ENCODE results near the gene PCSK5.

The PCSK5 gene

DNA sequence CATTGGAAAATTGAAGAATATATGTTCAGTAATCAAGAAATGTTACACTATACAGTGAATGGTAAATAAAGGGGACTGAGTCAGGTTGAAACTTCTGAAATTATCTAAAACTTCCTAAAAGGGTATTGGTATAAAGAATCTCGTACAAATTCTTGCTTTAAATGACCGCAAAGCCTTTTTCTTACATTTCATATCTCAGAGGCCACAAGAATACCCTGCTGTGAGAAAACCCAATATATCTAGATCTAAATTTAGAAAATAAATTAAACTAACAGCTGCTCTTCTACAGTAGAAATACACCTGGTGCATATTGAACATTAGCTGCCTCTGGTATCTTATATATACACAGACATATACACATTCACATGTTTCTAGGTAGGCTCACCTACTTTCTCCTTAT, 221.7 kb downstream of the PCSK5 start:
- Mint-ChIP-seq H3K27ac (no peak overlapping the region), H3K36me3 (no peaks in the 10 kb centered on the region), H3K9me3 (no peaks in the 10 kb centered on the region), H3K4me1 (no peaks in the 10 kb centered on the region), H3K4me3 (no peak overlapping the region)
- DNase-seq (ENCODE audit: low spot score in 2 of 2) (no peak), ATAC-seq (no peak)

DNA sequence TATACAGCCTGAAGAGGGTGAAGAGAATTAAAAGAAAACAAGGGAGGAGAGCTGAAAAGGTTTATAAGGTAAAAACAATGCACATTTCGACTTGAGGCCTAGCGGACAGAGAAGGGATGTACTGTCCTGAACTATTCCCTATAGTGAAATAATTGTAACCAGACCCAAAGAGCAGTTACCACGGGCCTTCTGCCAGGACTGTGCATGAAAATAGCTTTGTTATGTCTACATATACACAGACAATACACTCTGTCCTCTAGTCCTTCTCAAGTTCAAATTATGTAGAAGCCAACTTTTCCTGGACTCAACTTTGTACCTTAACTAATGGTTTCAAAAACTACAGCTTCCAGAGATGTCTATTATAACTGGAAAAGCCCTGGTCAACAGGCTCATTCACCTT, 223.7 kb downstream of the PCSK5 start:
- DNase-seq (ENCODE audit: low spot score in 2 of 2): no peak
- no peak overlapping the region for H3K27ac Mint-ChIP-seq
- no peaks in the 10 kb centered on the region for H3K9me3 Mint-ChIP-seq
- no peaks in the 10 kb centered on the region for H3K36me3 Mint-ChIP-seq
- ATAC-seq: no peak
- H3K4me3 Mint-ChIP-seq: no peak overlapping the region
- no peaks in the 10 kb centered on the region for H3K4me1 Mint-ChIP-seq

GRCh38 chr9:76115396-76115795, 224.9 kb downstream of the PCSK5 start:
- Mint-ChIP-seq H3K9me3 (no peaks in the 10 kb centered on the region), H3K27ac (no peak overlapping the region)
- no peak for ATAC-seq

DNA sequence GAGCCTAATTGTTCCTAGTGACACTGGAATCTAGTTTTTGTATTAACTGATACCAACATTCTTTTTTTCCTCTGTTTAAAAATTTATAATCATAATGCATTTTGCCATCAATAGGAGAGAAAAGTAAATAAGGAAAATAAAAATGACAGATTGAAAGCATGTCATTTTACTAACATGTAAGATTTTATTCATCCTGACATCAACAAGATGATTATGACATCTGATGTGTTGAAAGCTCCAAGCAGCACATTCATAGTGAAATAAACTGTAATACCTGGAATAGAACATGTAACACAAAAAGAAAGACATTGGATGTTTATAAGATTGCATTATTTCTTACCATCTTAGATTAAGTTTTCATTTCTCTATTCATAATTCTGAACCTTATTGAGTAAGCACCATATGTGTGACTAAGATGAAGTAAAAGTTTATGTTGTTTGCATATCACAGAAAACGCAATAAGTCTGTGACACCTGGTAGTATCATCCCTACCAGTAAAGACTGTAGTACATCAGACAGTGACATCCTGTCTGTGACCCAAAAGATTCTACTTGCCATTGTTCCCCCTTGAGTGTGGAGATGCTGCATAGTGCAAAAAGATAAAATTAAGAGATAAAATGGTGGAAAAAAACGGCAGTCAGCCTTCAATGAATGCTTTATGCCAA, 225.6 kb downstream of the PCSK5 start:
- no peaks in the 10 kb centered on the region for H3K4me1 Mint-ChIP-seq
- ATAC-seq: peak; percentile 82
- H3K4me3 Mint-ChIP-seq: no peak overlapping the region
- H3K36me3 Mint-ChIP-seq: no peaks in the 10 kb centered on the region
- no peaks in the 10 kb centered on the region for H3K9me3 Mint-ChIP-seq
- DNase-seq (ENCODE audit: low spot score in 2 of 2): no peak
- H3K27ac Mint-ChIP-seq: no peak overlapping the region

More at GRCh38 chr9:76115396-76115795, 224.9 kb downstream of the PCSK5 start:
- Mint-ChIP-seq H3K36me3 (no peaks in the 10 kb centered on the region), H3K4me1 (no peaks in the 10 kb centered on the region), H3K4me3 (no peak overlapping the region)
- no peak for DNase-seq (ENCODE audit: low spot score in 2 of 2)

- Mint-ChIP-seq H3K4me3 (no peak overlapping the region), H3K9me3 (no peaks in the 10 kb centered on the region), H3K36me3 (no peaks in the 10 kb centered on the region), H3K4me1 (no peaks in the 10 kb centered on the region), H3K27ac (no peak overlapping the region)
- DNase-seq (ENCODE audit: low spot score in 2 of 2) (no peak), ATAC-seq (peak; percentile 44)
These were observed 226.4 kb downstream of the PCSK5 start for GRCh38 chr9:76116913-76117312.

GRCh38 chr9:76127637-76128036, 237.2 kb downstream of the PCSK5 start:
- ATAC-seq: no peak
- Mint-ChIP-seq H3K36me3 (no peaks in the 10 kb centered on the region), H3K9me3 (no peaks in the 10 kb centered on the region), H3K4me3 (no peak overlapping the region), H3K4me1 (no peaks in the 10 kb centered on the region), H3K27ac (no peak overlapping the region)
- no peak for DNase-seq (ENCODE audit: low spot score in 2 of 2)

- H3K4me1 Mint-ChIP-seq: no peaks in the 10 kb centered on the region
- H3K4me3 Mint-ChIP-seq: no peak overlapping the region
- no peak for ATAC-seq
- H3K27ac Mint-ChIP-seq: no peak overlapping the region
- DNase-seq (ENCODE audit: low spot score in 2 of 2): no peak
- H3K36me3 Mint-ChIP-seq: peaks cover 4% of the 10 kb centered on the region
- H3K9me3 Mint-ChIP-seq: no peaks in the 10 kb centered on the region
These were observed 245.4 kb downstream of the PCSK5 start for GRCh38 chr9:76135902-76136301.

GRCh38 chr9:76136986-76137385, 246.5 kb downstream of the PCSK5 start:
- DNase-seq (ENCODE audit: low spot score in 2 of 2): no peak
- H3K4me3 Mint-ChIP-seq: no peak overlapping the region
- no peaks in the 10 kb centered on the region for H3K9me3 Mint-ChIP-seq
- no peak overlapping the region for H3K27ac Mint-ChIP-seq
- no peaks in the 10 kb centered on the region for H3K4me1 Mint-ChIP-seq
- H3K36me3 Mint-ChIP-seq: peaks cover 4% of the 10 kb centered on the region
- peak; percentile 74 for ATAC-seq

- Mint-ChIP-seq H3K27ac (no peak overlapping the region), H3K4me1 (no peaks in the 10 kb centered on the region), H3K36me3 (peaks cover 4% of the 10 kb centered on the region), H3K9me3 (no peaks in the 10 kb centered on the region), H3K4me3 (no peak overlapping the region)
- no peak for ATAC-seq
- DNase-seq (ENCODE audit: low spot score in 2 of 2): no peak
These were observed 247.5 kb downstream of the PCSK5 start for GRCh38 chr9:76137931-76138330.

DNA sequence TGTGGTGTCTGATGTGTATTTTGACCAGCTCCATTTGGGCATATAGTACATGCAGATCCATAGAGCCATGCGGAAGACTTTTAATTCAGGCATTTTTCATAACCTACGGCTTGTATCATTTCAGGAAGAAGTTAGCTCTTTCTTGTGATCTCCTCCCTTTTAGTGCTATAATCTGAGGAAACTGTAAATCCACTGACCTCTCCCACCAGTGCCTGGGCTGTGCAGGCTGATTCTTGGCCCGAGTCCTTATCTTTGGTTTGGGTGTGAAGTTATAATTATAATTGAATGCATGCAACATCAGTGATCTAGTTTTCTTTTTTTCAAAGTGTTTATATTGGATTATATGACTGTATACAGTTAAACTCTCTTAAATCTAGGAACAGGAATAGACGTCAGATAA, 247.9 kb downstream of the PCSK5 start:
- Mint-ChIP-seq H3K4me1 (no peaks in the 10 kb centered on the region), H3K27ac (no peak overlapping the region)

GRCh38 chr9:76143834-76144233, 253.4 kb downstream of the PCSK5 start:
- no peak for DNase-seq (ENCODE audit: low spot score in 2 of 2)

More for the DNA sequence above, 247.9 kb downstream of the PCSK5 start:
- ATAC-seq: no peak
- H3K9me3 Mint-ChIP-seq: no peaks in the 10 kb centered on the region
- peaks cover 4% of the 10 kb centered on the region for H3K36me3 Mint-ChIP-seq
- DNase-seq (ENCODE audit: low spot score in 2 of 2): no peak
- no peak overlapping the region for H3K4me3 Mint-ChIP-seq

DNA sequence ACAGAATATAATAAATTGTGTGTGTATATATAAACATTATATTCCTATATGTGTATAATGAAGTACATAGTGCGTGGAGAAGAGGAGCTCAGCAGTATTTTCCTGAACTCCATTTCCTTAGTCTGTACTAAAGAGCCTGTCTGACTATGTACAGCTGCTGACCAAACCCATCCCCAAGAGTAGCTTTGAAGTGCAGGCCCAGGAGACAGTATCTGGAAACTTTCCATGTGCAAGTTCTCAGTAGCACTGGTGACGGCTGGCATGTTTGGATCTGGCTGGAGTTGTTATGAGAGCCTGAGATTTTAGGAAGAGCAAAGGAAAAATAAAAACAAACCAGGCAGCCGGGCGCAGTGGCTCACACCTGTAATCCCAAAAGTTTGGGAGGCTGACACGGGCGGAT, 259.5 kb downstream of the PCSK5 start:
- Mint-ChIP-seq H3K4me1 (no peaks in the 10 kb centered on the region), H3K4me3 (no peak overlapping the region), H3K9me3 (no peaks in the 10 kb centered on the region), H3K36me3 (no peaks in the 10 kb centered on the region), H3K27ac (no peak overlapping the region)
- ATAC-seq (no peak), DNase-seq (ENCODE audit: low spot score in 2 of 2) (no peak)

More at GRCh38 chr9:76143834-76144233, 253.4 kb downstream of the PCSK5 start:
- Mint-ChIP-seq H3K4me3 (no peak overlapping the region), H3K36me3 (no peaks in the 10 kb centered on the region), H3K9me3 (no peaks in the 10 kb centered on the region), H3K27ac (no peak overlapping the region), H3K4me1 (no peaks in the 10 kb centered on the region)
- no peak for ATAC-seq

DNA sequence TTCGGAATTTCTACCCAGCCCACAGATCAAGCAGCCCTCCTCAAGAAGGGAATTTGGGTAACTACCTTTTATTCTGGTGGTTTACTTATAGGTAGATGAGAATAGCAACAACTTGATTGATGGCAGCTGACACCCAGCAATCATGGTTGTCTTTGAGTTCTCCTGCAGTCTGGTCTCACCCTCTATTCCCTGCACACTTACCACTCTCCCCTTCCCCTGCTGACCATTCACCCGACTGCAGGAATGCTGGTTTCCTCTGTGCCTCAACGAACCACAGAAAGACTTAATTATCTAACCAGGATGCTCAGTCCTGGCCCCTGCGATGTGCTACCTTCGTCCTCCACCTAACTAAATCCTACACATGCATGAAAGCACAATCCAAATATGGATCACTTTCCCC, 260.8 kb downstream of the PCSK5 start:
- no peak for ATAC-seq
- H3K36me3 Mint-ChIP-seq: no peaks in the 10 kb centered on the region

DNA sequence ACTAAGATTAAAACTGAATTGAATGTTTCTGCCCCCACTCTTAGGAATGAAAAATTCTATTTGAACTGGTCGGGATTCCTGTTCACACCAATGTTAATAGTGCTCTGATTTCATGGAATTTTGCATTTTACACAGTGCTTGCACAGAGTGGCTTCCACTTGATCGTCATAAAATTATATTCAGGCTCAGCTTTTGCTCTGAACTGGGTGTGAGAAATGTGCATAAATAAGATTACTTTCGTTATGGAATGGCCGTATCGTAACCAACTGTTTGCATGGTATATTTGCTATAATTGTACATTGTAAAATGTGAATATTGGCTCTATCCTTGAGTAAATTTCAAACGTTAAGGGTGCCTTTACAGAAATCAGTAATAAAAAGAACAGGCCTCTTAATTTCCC, 262.9 kb downstream of the PCSK5 start:
- ATAC-seq (no peak), DNase-seq (ENCODE audit: low spot score in 2 of 2) (no peak)
- Mint-ChIP-seq H3K4me3 (no peak overlapping the region), H3K36me3 (no peaks in the 10 kb centered on the region), H3K4me1 (no peaks in the 10 kb centered on the region), H3K9me3 (no peaks in the 10 kb centered on the region), H3K27ac (no peak overlapping the region)

More for the DNA sequence above, 260.8 kb downstream of the PCSK5 start:
- Mint-ChIP-seq H3K4me3 (no peak overlapping the region), H3K27ac (no peak overlapping the region), H3K9me3 (no peaks in the 10 kb centered on the region), H3K4me1 (no peaks in the 10 kb centered on the region)
- no peak for DNase-seq (ENCODE audit: low spot score in 2 of 2)

- Mint-ChIP-seq H3K36me3 (no peaks in the 10 kb centered on the region), H3K27ac (no peak overlapping the region), H3K4me3 (no peak overlapping the region), H3K4me1 (no peaks in the 10 kb centered on the region), H3K9me3 (no peaks in the 10 kb centered on the region)
- no peak for DNase-seq (ENCODE audit: low spot score in 2 of 2)
- ATAC-seq: no peak
These were observed 263.6 kb downstream of the PCSK5 start for GRCh38 chr9:76153902-76154629.

DNA sequence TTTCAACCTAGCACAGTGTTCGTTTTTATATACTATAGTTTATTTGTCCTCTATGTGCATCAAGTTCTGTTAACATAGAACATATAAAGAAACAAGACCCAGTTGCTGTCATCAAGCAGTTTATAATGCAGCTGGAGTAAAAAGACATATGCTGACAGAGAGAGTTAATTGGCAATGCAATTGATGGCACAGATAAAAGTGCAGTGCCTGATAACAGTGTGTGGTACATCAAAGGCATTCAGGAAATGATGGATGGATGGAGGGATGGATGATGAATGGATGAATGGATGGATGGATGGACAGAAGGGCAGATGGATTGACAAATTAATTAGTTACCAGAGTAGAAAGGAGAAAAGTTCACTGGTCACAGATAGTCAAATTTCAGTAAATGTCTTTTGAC, 264.9 kb downstream of the PCSK5 start:
- DNase-seq (ENCODE audit: low spot score in 2 of 2): no peak
- ATAC-seq: no peak
- Mint-ChIP-seq H3K4me1 (no peaks in the 10 kb centered on the region), H3K9me3 (no peaks in the 10 kb centered on the region), H3K4me3 (no peak overlapping the region), H3K27ac (no peak overlapping the region), H3K36me3 (no peaks in the 10 kb centered on the region)
